ENCODE measurements around the gene ERGIC1.

The ERGIC1 gene

GRCh38 chr5:172975289-172975688, 141.2 kb downstream of the ERGIC1 start:
- DNase-seq (ENCODE audit: low read depth) = no peak
- no peak overlapping the region for H3K4me3 ChIP-seq (ENCODE audit: low read depth, low read length)
- TF ChIP-seq CTCF (conservative IDR thresholded peaks at IDR 0.05; ENCODE audit: low read depth, low read length) = no peak

- peak; percentile 52 for DNase-seq (ENCODE audit: low read depth)
- no peak for TF ChIP-seq CTCF (conservative IDR thresholded peaks at IDR 0.05; ENCODE audit: low read depth, low read length)
- H3K4me3 ChIP-seq (ENCODE audit: low read depth, low read length) = no peak overlapping the region
Measured at GRCh38 chr5:172979778-172980177, 145.7 kb downstream of the ERGIC1 start.

- DNase-seq (ENCODE audit: low read depth) = no peak
- TF ChIP-seq CTCF (conservative IDR thresholded peaks at IDR 0.05; ENCODE audit: low read depth, low read length) = no peak
- H3K4me3 ChIP-seq (ENCODE audit: low read depth, low read length) = no peak overlapping the region
Measured at GRCh38 chr5:172981931-172982330, 147.9 kb downstream of the ERGIC1 start.

- peak; percentile 93 for DNase-seq (ENCODE audit: low read depth)
- TF ChIP-seq CTCF (conservative IDR thresholded peaks at IDR 0.05; ENCODE audit: low read depth, low read length) = no peak
- peak within 1 kb of the TSS; percentile 99 for H3K4me3 ChIP-seq (ENCODE audit: low read depth, low read length)
Measured at GRCh38 chr5:172983542-172984243, 149.6 kb downstream of the ERGIC1 start, which contains the start of gene ATP6V0E1. Gene ATP6V0E1, plus strand, starts transcription at chr5:172983771. Its CDS starts 90 bp downstream, at chr5:172983861.

- peak overlapping the region; percentile 99 for H3K4me3 ChIP-seq (ENCODE audit: low read depth, low read length)
- DNase-seq (ENCODE audit: low read depth) = peak; percentile 95
- TF ChIP-seq CTCF (conservative IDR thresholded peaks at IDR 0.05; ENCODE audit: low read depth, low read length) = peak; percentile 88
Measured at GRCh38 chr5:172984244-172984953, 150.3 kb downstream of the ERGIC1 start.

GRCh38 chr5:172985596-172985995, 151.5 kb downstream of the ERGIC1 start:
- H3K4me3 ChIP-seq (ENCODE audit: low read depth, low read length) = peak overlapping the region; percentile 17
- no peak for TF ChIP-seq CTCF (conservative IDR thresholded peaks at IDR 0.05; ENCODE audit: low read depth, low read length)
- no peak for DNase-seq (ENCODE audit: low read depth)

All from choroid plexus epithelial cell (primary cell).